Loucy (cell line): ENCODE results near the gene PLD2.

Source experiments
- H2AFZ ChIP-seq: fragments of 200-600 bp; sonication (generic); 2 replicates; pipeline ENCODE4 v1.6.0; 2016; ENCODE audit warnings: antibody characterized with exemption, mild to moderate bottlenecking, low read length, moderate library complexity
- H3F3A ChIP-seq: fragments of 200-600 bp; 2 replicates; pipeline ENCODE4 v1.6.0; 2016; ENCODE audit warnings: antibody characterized with exemption, low read depth, mild to moderate bottlenecking
- H3K27me3 ChIP-seq: fragments of 200-600 bp; sonication (generic); 2 replicates; pipeline ENCODE4 v1.6.1; 2014; ENCODE audit warnings: low read length, mild to moderate bottlenecking; ENCODE audit not compliant: insufficient read depth, poor library complexity, severe bottlenecking
- H3K36me3 ChIP-seq: fragments of 200-600 bp; sonication (generic); 2 replicates; pipeline ENCODE4 v1.6.1; 2016; ENCODE audit warnings: low read length; ENCODE audit not compliant: insufficient read depth
- H3K4me1 ChIP-seq: fragments of 200-600 bp; sonication (generic); 2 replicates; pipeline ENCODE4 v1.5.1; 2014; ENCODE audit warnings: low read length, mild to moderate bottlenecking; ENCODE audit not compliant: insufficient read depth, poor library complexity, severe bottlenecking
- H3K4me2 ChIP-seq: fragments of 200-600 bp; sonication (generic); 2 replicates; pipeline ENCODE4 v1.6.0; 2014; ENCODE audit warnings: antibody characterized with exemption, low read length, low read depth, mild to moderate bottlenecking; ENCODE audit not compliant: poor library complexity, severe bottlenecking
- H3K4me3 ChIP-seq: fragments of 200-600 bp; sonication (generic); 2 replicates; pipeline ENCODE4 v1.5.1; 2014; ENCODE audit warnings: low read length, mild to moderate bottlenecking, mixed read lengths; ENCODE audit not compliant: poor library complexity, severe bottlenecking
- H3K79me2 ChIP-seq: fragments of 200-600 bp; sonication (generic); 2 replicates; pipeline ENCODE4 v1.6.1; 2014; ENCODE audit warnings: low read length; ENCODE audit not compliant: insufficient read depth
- H3K9ac ChIP-seq: fragments of 200-600 bp; sonication (generic); 2 replicates; pipeline ENCODE4 v1.6.0; 2014; ENCODE audit warnings: mild to moderate bottlenecking, low read depth, low read length, moderate library complexity; ENCODE audit not compliant: poor library complexity, severe bottlenecking
- H3K9me2 ChIP-seq: fragments of 200-600 bp; sonication (generic); replicated peaks from 2 replicates; pipeline ENCODE4 v1.6.1; 2016; ENCODE audit warnings: low read depth, low read length, mixed read lengths
- H3K9me3 ChIP-seq: fragments of 200-600 bp; sonication (generic); 2 replicates; pipeline ENCODE4 v1.6.1; 2014; ENCODE audit warnings: mild to moderate bottlenecking, antibody characterized with exemption, low read length, low read depth; ENCODE audit not compliant: insufficient read depth
- H4K20me1 ChIP-seq: fragments of 200-600 bp; sonication (generic); 2 replicates; pipeline ENCODE4 v1.6.0; 2014; ENCODE audit warnings: antibody characterized with exemption, low read length, mild to moderate bottlenecking; ENCODE audit not compliant: insufficient read depth, poor library complexity, severe bottlenecking
- EZH2phosphoT487 ChIP-seq: fragments of 200-600 bp; IDR thresholded peaks from 2 replicates; pipeline ENCODE4 v1.6.1; 2018; ENCODE audit warnings: antibody characterized with exemption, mild to moderate bottlenecking, moderate library complexity, borderline replicate concordance
- TF ChIP-seq, protein P1 (sequence below): fragments of 200-600 bp; sonication (generic); conservative IDR thresholded peaks from 2 replicates; pipeline ENCODE4 v1.5.1; 2014; ENCODE audit warnings: mild to moderate bottlenecking, antibody characterized with exemption, low read length

The PLD2 gene

GRCh38 chr17:4806777-4807604, at the start of gene PLD2:
TSS of gene PLD2 (plus strand) at chr17:4807152. CDS start at chr17:4807773, 621 bp downstream.
- H2AFZ ChIP-seq: peak within 1 kb of the TSS; percentile 81

DNA sequence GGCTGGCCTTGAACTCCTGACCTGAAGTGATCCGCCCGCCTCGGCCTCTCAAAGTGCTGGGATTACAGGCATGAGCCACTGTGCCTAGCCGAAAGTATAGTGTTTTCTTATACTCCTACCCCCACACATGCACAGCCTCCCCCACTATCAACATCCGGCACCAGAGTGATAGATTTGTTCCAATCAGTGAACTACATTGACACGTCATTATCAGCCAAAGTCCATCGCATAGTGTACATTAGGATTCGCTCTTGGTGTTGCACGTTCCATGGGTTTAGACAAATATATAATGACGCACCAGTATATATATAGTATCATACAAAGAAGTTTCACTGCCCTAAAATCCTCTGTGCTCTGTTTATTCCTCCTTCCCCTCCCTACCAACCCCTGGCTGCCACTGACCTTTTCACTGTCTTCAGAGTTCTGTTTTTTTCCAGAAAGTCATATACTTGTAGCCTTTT, 47.1 kb upstream of the PLD2 start:
- no peaks in the 10 kb centered on the region for H3K9me2 ChIP-seq
- no peaks in the 10 kb centered on the region for H3K79me2 ChIP-seq
- no peaks in the 10 kb centered on the region for H3K27me3 ChIP-seq
- no peaks in the 10 kb centered on the region for H3F3A ChIP-seq
- no peaks in the 10 kb centered on the region for H3K4me1 ChIP-seq
- no peak overlapping the region for H2AFZ ChIP-seq
- no peaks in the 10 kb centered on the region for H3K36me3 ChIP-seq
- H3K4me3 ChIP-seq: no peak overlapping the region
- no peak overlapping the region for H3K4me2 ChIP-seq
- no peak overlapping the region for H3K9ac ChIP-seq
- H4K20me1 ChIP-seq: no peaks in the 10 kb centered on the region
- no peak for TF ChIP-seq EZH2phosphoT487
- TF ChIP-seq, protein P1, sequence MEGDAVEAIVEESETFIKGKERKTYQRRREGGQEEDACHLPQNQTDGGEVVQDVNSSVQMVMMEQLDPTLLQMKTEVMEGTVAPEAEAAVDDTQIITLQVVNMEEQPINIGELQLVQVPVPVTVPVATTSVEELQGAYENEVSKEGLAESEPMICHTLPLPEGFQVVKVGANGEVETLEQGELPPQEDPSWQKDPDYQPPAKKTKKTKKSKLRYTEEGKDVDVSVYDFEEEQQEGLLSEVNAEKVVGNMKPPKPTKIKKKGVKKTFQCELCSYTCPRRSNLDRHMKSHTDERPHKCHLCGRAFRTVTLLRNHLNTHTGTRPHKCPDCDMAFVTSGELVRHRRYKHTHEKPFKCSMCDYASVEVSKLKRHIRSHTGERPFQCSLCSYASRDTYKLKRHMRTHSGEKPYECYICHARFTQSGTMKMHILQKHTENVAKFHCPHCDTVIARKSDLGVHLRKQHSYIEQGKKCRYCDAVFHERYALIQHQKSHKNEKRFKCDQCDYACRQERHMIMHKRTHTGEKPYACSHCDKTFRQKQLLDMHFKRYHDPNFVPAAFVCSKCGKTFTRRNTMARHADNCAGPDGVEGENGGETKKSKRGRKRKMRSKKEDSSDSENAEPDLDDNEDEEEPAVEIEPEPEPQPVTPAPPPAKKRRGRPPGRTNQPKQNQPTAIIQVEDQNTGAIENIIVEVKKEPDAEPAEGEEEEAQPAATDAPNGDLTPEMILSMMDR: no peak
- H3K9me3 ChIP-seq: no peaks in the 10 kb centered on the region

More at GRCh38 chr17:4806777-4807604, at the start of gene PLD2:
- Histone ChIP-seq H4K20me1 (no peaks in the 10 kb centered on the region), H3K79me2 (no peaks in the 10 kb centered on the region), H3K4me3 (peak within 1 kb of the TSS; percentile 72), H3K36me3 (no peaks in the 10 kb centered on the region), H3K9me3 (no peaks in the 10 kb centered on the region), H3K9ac (peak within 1 kb of the TSS; percentile 58), H3F3A (no peaks in the 10 kb centered on the region), H3K4me1 (peaks cover 4% of the 10 kb centered on the region), H3K4me2 (peak within 1 kb of the TSS; percentile 82), H3K27me3 (peaks cover 17% of the 10 kb centered on the region), H3K9me2 (no peaks in the 10 kb centered on the region)
- TF ChIP-seq EZH2phosphoT487: no peak
- TF ChIP-seq, protein P1: no peak

- H3K9me3 ChIP-seq: no peaks in the 10 kb centered on the region
- H2AFZ ChIP-seq: peak overlapping the region; percentile 44; the same call in 1 of the 2 replicates
- H4K20me1 ChIP-seq: no peaks in the 10 kb centered on the region
- H3K79me2 ChIP-seq: no peaks in the 10 kb centered on the region
- H3K36me3 ChIP-seq: no peaks in the 10 kb centered on the region
- no peaks in the 10 kb centered on the region for H3K4me1 ChIP-seq
- no peak overlapping the region for H3K4me2 ChIP-seq
- H3K27me3 ChIP-seq: no peaks in the 10 kb centered on the region
- no peak overlapping the region for H3K4me3 ChIP-seq
- TF ChIP-seq EZH2phosphoT487: no peak
- TF ChIP-seq, protein P1: no peak
- H3F3A ChIP-seq: no peaks in the 10 kb centered on the region
- no peak overlapping the region for H3K9ac ChIP-seq
- no peaks in the 10 kb centered on the region for H3K9me2 ChIP-seq
These were observed 42.4 kb upstream of the PLD2 start for GRCh38 chr17:4764595-4764994.
